Hepatocyte (in vitro differentiated cells): ENCODE measurements around the gene IFT88.

Experiments
- CTCF ChIP-seq: fragments of 200-600 bp; sonication (generic); IDR thresholded peaks from 2 replicates; pipeline ENCODE4 v1.5.1; 2016; ENCODE audit warnings: antibody characterized with exemption, mild to moderate bottlenecking; ENCODE audit not compliant: poor library complexity
- EZH2 ChIP-seq: fragments of 200-600 bp; sonication (generic); IDR thresholded peaks from 2 replicates; pipeline ENCODE4 v1.6.1; 2016; ENCODE audit warnings: antibody characterized with exemption, mild to moderate bottlenecking, borderline replicate concordance

- no peak for TF ChIP-seq EZH2
- TF ChIP-seq CTCF, result no peak
Measured at GRCh38 chr13:20518660-20519100, 48.3 kb upstream of the IFT88 start.
